Loucy (cell line): ENCODE results near the gene SLC35G2.

Experiments
- H2AFZ ChIP-seq: fragments of 200-600 bp; sonication (generic); 2 replicates; pipeline ENCODE4 v1.6.0; 2016; ENCODE audit warnings: antibody characterized with exemption, mild to moderate bottlenecking, low read length, moderate library complexity
- H3F3A ChIP-seq: fragments of 200-600 bp; 2 replicates; pipeline ENCODE4 v1.6.0; 2016; ENCODE audit warnings: antibody characterized with exemption, low read depth, mild to moderate bottlenecking
- H3K27me3 ChIP-seq: fragments of 200-600 bp; sonication (generic); 2 replicates; pipeline ENCODE4 v1.6.1; 2014; ENCODE audit warnings: low read length, mild to moderate bottlenecking; ENCODE audit not compliant: insufficient read depth, poor library complexity, severe bottlenecking
- H3K36me3 ChIP-seq: fragments of 200-600 bp; sonication (generic); 2 replicates; pipeline ENCODE4 v1.6.1; 2016; ENCODE audit warnings: low read length; ENCODE audit not compliant: insufficient read depth
- H3K4me1 ChIP-seq: fragments of 200-600 bp; sonication (generic); 2 replicates; pipeline ENCODE4 v1.5.1; 2014; ENCODE audit warnings: low read length, mild to moderate bottlenecking; ENCODE audit not compliant: insufficient read depth, poor library complexity, severe bottlenecking
- H3K4me2 ChIP-seq: fragments of 200-600 bp; sonication (generic); 2 replicates; pipeline ENCODE4 v1.6.0; 2014; ENCODE audit warnings: antibody characterized with exemption, low read length, low read depth, mild to moderate bottlenecking; ENCODE audit not compliant: poor library complexity, severe bottlenecking
- H3K4me3 ChIP-seq: fragments of 200-600 bp; sonication (generic); 2 replicates; pipeline ENCODE4 v1.5.1; 2014; ENCODE audit warnings: low read length, mild to moderate bottlenecking, mixed read lengths; ENCODE audit not compliant: poor library complexity, severe bottlenecking
- H3K79me2 ChIP-seq: fragments of 200-600 bp; sonication (generic); 2 replicates; pipeline ENCODE4 v1.6.1; 2014; ENCODE audit warnings: low read length; ENCODE audit not compliant: insufficient read depth
- H3K9ac ChIP-seq: fragments of 200-600 bp; sonication (generic); 2 replicates; pipeline ENCODE4 v1.6.0; 2014; ENCODE audit warnings: mild to moderate bottlenecking, low read depth, low read length, moderate library complexity; ENCODE audit not compliant: poor library complexity, severe bottlenecking
- H3K9me2 ChIP-seq: fragments of 200-600 bp; sonication (generic); replicated peaks from 2 replicates; pipeline ENCODE4 v1.6.1; 2016; ENCODE audit warnings: low read depth, low read length, mixed read lengths
- H3K9me3 ChIP-seq: fragments of 200-600 bp; sonication (generic); 2 replicates; pipeline ENCODE4 v1.6.1; 2014; ENCODE audit warnings: mild to moderate bottlenecking, antibody characterized with exemption, low read length, low read depth; ENCODE audit not compliant: insufficient read depth
- H4K20me1 ChIP-seq: fragments of 200-600 bp; sonication (generic); 2 replicates; pipeline ENCODE4 v1.6.0; 2014; ENCODE audit warnings: antibody characterized with exemption, low read length, mild to moderate bottlenecking; ENCODE audit not compliant: insufficient read depth, poor library complexity, severe bottlenecking
- EZH2phosphoT487 ChIP-seq: fragments of 200-600 bp; IDR thresholded peaks from 2 replicates; pipeline ENCODE4 v1.6.1; 2018; ENCODE audit warnings: antibody characterized with exemption, mild to moderate bottlenecking, moderate library complexity, borderline replicate concordance
- TF ChIP-seq, protein P1 (sequence below): fragments of 200-600 bp; sonication (generic); conservative IDR thresholded peaks from 2 replicates; pipeline ENCODE4 v1.5.1; 2014; ENCODE audit warnings: mild to moderate bottlenecking, antibody characterized with exemption, low read length

Gene SLC35G2

DNA sequence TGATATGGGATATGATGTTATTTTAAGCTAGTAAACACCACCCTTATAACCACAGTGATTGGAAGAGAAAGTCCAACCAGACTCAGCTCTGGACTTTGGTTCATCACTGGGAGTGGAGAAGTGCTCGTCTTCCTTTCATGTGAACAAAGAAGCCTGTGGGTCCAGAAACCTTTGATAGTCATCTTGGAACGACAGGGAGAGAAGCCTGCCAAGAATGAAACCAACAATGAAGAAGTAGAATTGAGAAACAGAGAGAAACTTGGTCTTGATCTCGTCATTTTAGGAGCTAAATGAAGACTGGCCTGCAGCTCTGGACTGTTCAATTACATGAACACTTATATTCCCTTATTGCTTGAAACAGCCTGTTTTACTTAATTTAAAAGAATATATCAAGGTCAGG is 13.1 kb upstream of the SLC35G2 start:
- Histone ChIP-seq H3K9me3 (no peaks in the 10 kb centered on the region), H3K4me3 (no peak overlapping the region), H2AFZ (no peak overlapping the region)

DNA sequence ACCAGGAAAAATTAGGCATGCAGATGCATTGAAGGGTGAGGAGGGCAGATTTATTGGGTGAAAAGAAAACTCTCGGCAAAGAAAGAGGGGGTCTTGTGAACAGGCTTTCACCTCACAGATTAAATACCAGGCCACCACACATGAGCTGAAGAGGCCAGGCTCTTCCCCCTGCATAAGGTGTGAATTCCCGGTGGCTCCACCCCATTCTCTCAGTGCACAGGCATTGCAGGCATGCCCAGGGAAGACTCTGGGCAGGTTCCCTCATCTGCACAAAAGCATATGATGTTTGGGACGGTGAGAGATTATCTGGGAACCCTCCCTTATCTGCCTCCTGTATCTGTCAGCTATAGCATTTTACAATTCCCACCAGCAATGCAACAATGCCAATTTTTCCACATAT is 7.2 kb upstream of the SLC35G2 start:
- TF ChIP-seq EZH2phosphoT487, result no peak
- TF ChIP-seq, protein P1, sequence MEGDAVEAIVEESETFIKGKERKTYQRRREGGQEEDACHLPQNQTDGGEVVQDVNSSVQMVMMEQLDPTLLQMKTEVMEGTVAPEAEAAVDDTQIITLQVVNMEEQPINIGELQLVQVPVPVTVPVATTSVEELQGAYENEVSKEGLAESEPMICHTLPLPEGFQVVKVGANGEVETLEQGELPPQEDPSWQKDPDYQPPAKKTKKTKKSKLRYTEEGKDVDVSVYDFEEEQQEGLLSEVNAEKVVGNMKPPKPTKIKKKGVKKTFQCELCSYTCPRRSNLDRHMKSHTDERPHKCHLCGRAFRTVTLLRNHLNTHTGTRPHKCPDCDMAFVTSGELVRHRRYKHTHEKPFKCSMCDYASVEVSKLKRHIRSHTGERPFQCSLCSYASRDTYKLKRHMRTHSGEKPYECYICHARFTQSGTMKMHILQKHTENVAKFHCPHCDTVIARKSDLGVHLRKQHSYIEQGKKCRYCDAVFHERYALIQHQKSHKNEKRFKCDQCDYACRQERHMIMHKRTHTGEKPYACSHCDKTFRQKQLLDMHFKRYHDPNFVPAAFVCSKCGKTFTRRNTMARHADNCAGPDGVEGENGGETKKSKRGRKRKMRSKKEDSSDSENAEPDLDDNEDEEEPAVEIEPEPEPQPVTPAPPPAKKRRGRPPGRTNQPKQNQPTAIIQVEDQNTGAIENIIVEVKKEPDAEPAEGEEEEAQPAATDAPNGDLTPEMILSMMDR, result no peak
- no peak overlapping the region for H2AFZ ChIP-seq
- no peak overlapping the region for H3K4me2 ChIP-seq
- H3K9ac ChIP-seq, result no peak overlapping the region
- no peaks in the 10 kb centered on the region for H3F3A ChIP-seq
- H3K36me3 ChIP-seq, result no peaks in the 10 kb centered on the region
- no peak overlapping the region for H3K4me3 ChIP-seq
- no peaks in the 10 kb centered on the region for H3K79me2 ChIP-seq
- H3K27me3 ChIP-seq, result no peaks in the 10 kb centered on the region
- no peaks in the 10 kb centered on the region for H4K20me1 ChIP-seq
- no peaks in the 10 kb centered on the region for H3K9me2 ChIP-seq
- H3K9me3 ChIP-seq, result 0 out of 2 replicates have a peak, but pooled peaks cover 3% of the 10 kb centered on the region
- no peaks in the 10 kb centered on the region for H3K4me1 ChIP-seq

More for the DNA sequence above, 13.1 kb upstream of the SLC35G2 start:
- Histone ChIP-seq H3K4me1 (no peaks in the 10 kb centered on the region), H3K27me3 (no peaks in the 10 kb centered on the region), H3K79me2 (no peaks in the 10 kb centered on the region), H3K36me3 (no peaks in the 10 kb centered on the region), H3F3A (no peaks in the 10 kb centered on the region), H3K4me2 (no peak overlapping the region), H3K9ac (no peak overlapping the region), H3K9me2 (no peaks in the 10 kb centered on the region), H4K20me1 (no peaks in the 10 kb centered on the region)
- TF ChIP-seq EZH2phosphoT487, result no peak
- TF ChIP-seq, protein P1, result no peak

DNA sequence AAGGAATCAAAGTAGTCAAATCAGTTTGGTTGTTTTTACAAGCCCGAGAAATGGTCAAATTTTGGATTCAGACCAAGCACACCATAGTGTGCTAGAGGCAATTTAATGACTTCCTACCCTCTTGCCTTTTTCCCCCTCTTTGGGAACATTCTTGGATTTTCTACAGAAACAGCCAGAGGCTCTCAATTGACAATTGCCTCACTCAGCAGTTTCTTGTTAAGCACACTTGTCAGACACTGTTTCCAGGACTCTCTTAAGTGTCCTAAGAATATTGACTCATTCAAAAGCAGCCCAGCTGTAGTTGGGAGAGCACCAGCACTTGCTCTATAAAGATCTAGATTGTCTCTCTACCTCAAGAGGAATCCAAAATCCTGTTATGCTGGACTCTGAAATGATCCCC is 1.5 kb upstream of the SLC35G2 start:
- H4K20me1 ChIP-seq, result peaks cover 7% of the 10 kb centered on the region
- H3K79me2 ChIP-seq, result peaks cover 18% of the 10 kb centered on the region
- H3K9me2 ChIP-seq, result no peaks in the 10 kb centered on the region
- no peaks in the 10 kb centered on the region for H3K9me3 ChIP-seq
- peak overlapping the region; percentile 43 for H3K9ac ChIP-seq
- TF ChIP-seq, protein P1, result no peak
- no peak for TF ChIP-seq EZH2phosphoT487
- no peaks in the 10 kb centered on the region for H3K36me3 ChIP-seq
- peak overlapping the region; percentile 96 for H3K4me2 ChIP-seq
- H3K27me3 ChIP-seq, result no peaks in the 10 kb centered on the region
- no peak overlapping the region for H3K4me3 ChIP-seq
- H3F3A ChIP-seq, result peaks cover 6% of the 10 kb centered on the region; the same call in 1 of the 2 replicates
- H2AFZ ChIP-seq, result no peak overlapping the region
- peaks cover 21% of the 10 kb centered on the region for H3K4me1 ChIP-seq
